GM12878 (cell line): ENCODE data around the gene GPC5. TPM values are rescaled to one million over a fixed set of nuclear protein-coding genes. Genes with fewer than 3 reads are reported as not detected.

Experiments used
- ATAC-seq: fragments of 200-7000 bp; cut with Tn5 transposase; 3 replicates; pipeline ENCODE4 v1.9.1; 2020; ENCODE audit warnings: mild to moderate bottlenecking, moderate library complexity
- BruUV-seq: library from RNA; stranded (reverse); fragments of 400-500 nt; replicated peaks from 2 replicates; lab custom pipeline; 2021; lab: Mats Ljungman, UMichigan
- CTCF ChIA-PET: fragments of 300-600 bp; sonication (Branson Sonifier 250); formaldehyde crosslinking; extraction: SDS; loops from one replicate; lab custom pipeline; 2021; ENCODE audit warnings: inconsistent platforms; lab: Yijun Ruan, JAX
- POLR2A ChIA-PET: fragments of 350-600 bp; formaldehyde crosslinking; extraction: SDS; loops from one replicate; lab custom pipeline; 2021; ENCODE audit warnings: inconsistent platforms; lab: Charles Lee
- RAD21 ChIA-PET: fragments of 300-600 bp; sonication (Branson Sonifier 250); formaldehyde crosslinking; loops from one replicate; lab custom pipeline; 2023; ENCODE audit warnings: antibody characterized with exemption; ENCODE audit not compliant: unreplicated experiment; lab: Charles Lee
- SMC1A ChIA-PET: fragments of 300-600 bp; sonication (Branson Sonifier 250); formaldehyde crosslinking; loops from one replicate; lab custom pipeline; 2023; ENCODE audit not compliant: unreplicated experiment, uncharacterized antibody; lab: Charles Lee
- DNase-seq: peaks from one replicate; pipeline ENCODE4 v3.0.0-alpha.2; 2011; ENCODE audit warnings: low read depth, low spot score
- FAIRE-seq: peaks from 3 replicates; lab custom pipeline; 2011; peaks lifted over from hg19 to GRCh38; lab: Jason Lieb, UNC
- H2AFZ ChIP-seq: 2 replicates; pipeline ENCODE4 v1.6.0; 2011; ENCODE audit warnings: low read depth, low read length, control low read depth; ENCODE audit not compliant: control insufficient read depth
- H3K27ac ChIP-seq: 2 replicates; pipeline ENCODE4 v1.5.1; 2011; ENCODE audit warnings: control low read depth; ENCODE audit not compliant: control insufficient read depth, insufficient read depth
- H3K27me3 ChIP-seq, 2 experiments: replicated peaks in 1 of 2; 2 replicates each; pipeline versions ENCODE4 v1.6.0 to v1.6.1; 2011; ENCODE audit warnings: low read length in 1 of 2; ENCODE audit not compliant: control insufficient read depth in 2 of 2, insufficient read depth in 2 of 2
- H3K36me3 ChIP-seq, 2 experiments: 2 replicates each; pipeline ENCODE4 v1.5.1; 2011; ENCODE audit warnings: low read length in 1 of 2; ENCODE audit not compliant: control insufficient read depth in 2 of 2, insufficient read depth in 2 of 2
- H3K4me1 ChIP-seq: 2 replicates; pipeline ENCODE4 v1.6.1; 2011; ENCODE audit warnings: mild to moderate bottlenecking, low read length, moderate library complexity, mixed read lengths; ENCODE audit not compliant: control insufficient read depth, insufficient read depth
- H3K4me2 ChIP-seq: 2 replicates; pipeline ENCODE4 v1.6.0; 2011; ENCODE audit warnings: control low read depth; ENCODE audit not compliant: control insufficient read depth, insufficient read depth
- H3K4me3 ChIP-seq: fragments of 200-600 bp; sonication (generic); 2 replicates; pipeline ENCODE4 v1.5.1; 2016
- H3K79me2 ChIP-seq: 2 replicates; pipeline ENCODE4 v1.6.0; 2011; ENCODE audit warnings: low read length; ENCODE audit not compliant: control insufficient read depth, insufficient read depth
- H3K9ac ChIP-seq: 2 replicates; pipeline ENCODE4 v1.8.0; 2011; ENCODE audit warnings: low read length, control low read depth, mixed read lengths; ENCODE audit not compliant: control insufficient read depth, insufficient read depth
- H3K9me3 ChIP-seq: replicated peaks from 3 replicates; pipeline ENCODE4 v1.5.1; 2011; ENCODE audit warnings: mild to moderate bottlenecking, low read length; ENCODE audit not compliant: control insufficient read depth, insufficient read depth
- H4K20me1 ChIP-seq: 2 replicates; pipeline ENCODE4 v1.6.0; 2011; ENCODE audit not compliant: control insufficient read depth, insufficient read depth
- ASH2L ChIP-seq: fragments of 300-600, 200-600 bp; sonication (generic); IDR thresholded peaks from 2 replicates; pipeline ENCODE4 v1.6.1; 2017; ENCODE audit warnings: low read depth, mild to moderate bottlenecking, borderline replicate concordance
- EP300 ChIP-seq, 2 experiments: fragments of 150-350 bp in 1 of 2; IDR thresholded peaks; 2 replicates each; pipeline ENCODE4 v1.6.1; 2011 to 2012; ENCODE audit warnings: low read depth in 2 of 2, low read length in 2 of 2, borderline replicate concordance in 1 of 2, improper control_type of control experiment in 1 of 2, inconsistent platforms in 1 of 2; ENCODE audit not compliant: control insufficient read depth in 1 of 2
- GABPA ChIP-seq: IDR thresholded peaks from 2 replicates; pipeline ENCODE4 v1.6.1; 2014; ENCODE audit warnings: antibody characterized with exemption, low read depth, mild to moderate bottlenecking, inconsistent platforms
- GATAD2B ChIP-seq: fragments of 450-650 bp; conservative IDR thresholded peaks from 2 replicates; pipeline ENCODE4 v1.6.1; 2017; ENCODE audit warnings: low read depth, mild to moderate bottlenecking, moderate library complexity
- LARP7 ChIP-seq: fragments of 450-650 bp; IDR thresholded peaks from 2 replicates; pipeline ENCODE4 v1.6.1; 2017; ENCODE audit warnings: mild to moderate bottlenecking
- MXI1 ChIP-seq: fragments of 150-350 bp; IDR thresholded peaks from 2 replicates; pipeline ENCODE4 v1.6.1; 2011; ENCODE audit warnings: low read depth, mild to moderate bottlenecking, inconsistent platforms, low read length, improper control_type of control experiment
- RCOR1 ChIP-seq: conservative IDR thresholded peaks from 2 replicates; pipeline ENCODE4 v1.6.1; 2012; ENCODE audit warnings: low read depth, low read length, improper control_type of control experiment
- RELA ChIP-seq: fragments of 450-650 bp; IDR thresholded peaks from 2 replicates; pipeline ENCODE4 v1.8.0; 2014; ENCODE audit warnings: borderline replicate concordance; ENCODE audit not compliant: partially characterized antibody
- in situ Hi-C: fragments of 300-500 bp; cut with MboI; formaldehyde crosslinking; loops from 9 replicates; pipeline ENCODE4 v1.14.3; 2018; ENCODE audit warnings: mixed read lengths
- intact Hi-C: fragments of 100-400 bp; cut with micrococcal nuclease; formaldehyde crosslinking; loops from one replicate; pipeline ENCODE4 v1.14.2; 2022; ENCODE audit not compliant: unreplicated experiment
- polyA plus RNA-seq, 11 experiments: library from polyadenylated mRNA; depleted of rRNA in 4 of 11; unstranded in 6 of 11; stranded (reverse) in 5 of 11; fragments of >200 nt; fragmentation: Nextera tagmentation in 4 of 11; fragmentation: Illumina TruSeq in 1 of 11; extraction: Ambion mirVana in 4 of 11; extraction: Trizol in 1 of 11; gene quantifications; 1 replicate in 1 of 11; 2 replicates in 10 of 11; pipeline versions ENCODE4 v1.2.1 to v1.2.3, GENCODE V29; 2011 to 2016; ENCODE audit warnings: inconsistent platforms in 2 of 11, missing spikeins in 2 of 11, low read depth in 1 of 11
- total RNA-seq, 4 experiments: library from RNA; depleted of rRNA in 3 of 4; stranded (reverse); fragments of >200 nt in 3 of 4; fragmentation: Illumina TruSeq in 1 of 4; extraction: Trizol in 1 of 4; gene quantifications; 2 replicates each; pipeline versions ENCODE4 v1.2.1 to v1.2.3, GENCODE V29; 2013 to 2021

Gene GPC5
- total and polyA plus RNA-seq, 10 of the 15 experiments (the other 5 are each of a cell fraction or from before 2014, with no cell fraction given) = 0.05 to 0.87 (median 0.44) TPM; not detected in 1

DNA sequence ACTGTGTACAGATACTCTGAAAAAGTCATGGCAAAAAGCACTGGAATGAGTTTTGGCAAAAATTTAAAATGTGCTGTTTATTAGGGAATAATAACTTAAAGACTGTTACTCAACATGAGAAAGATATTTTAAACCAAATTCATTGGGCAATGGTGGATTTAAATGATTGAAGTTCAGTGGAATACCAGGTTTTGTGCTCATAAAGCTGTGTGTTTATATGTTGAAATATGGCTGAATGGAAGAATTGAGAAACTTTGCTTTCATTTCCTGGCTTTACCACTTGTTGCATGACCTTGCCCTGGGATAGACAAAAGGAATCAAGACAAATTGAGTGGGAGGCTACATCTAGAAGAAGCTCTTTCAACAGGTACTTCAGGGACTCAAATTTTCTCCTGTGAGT lies 246.4 kb downstream of the GPC5 start:
- no peaks in the 10 kb centered on the region for H3K27me3 ChIP-seq
- H3K4me2 ChIP-seq = no peak overlapping the region
- no peak overlapping the region for H2AFZ ChIP-seq
- ChIA-PET POLR2A (no interaction called here), CTCF (interaction anchor here (0.9 to 1.6 kb wide), 5 partner anchors 11 to 264 kb away, joined by 3 to 5 read pairs (median 3); no protein-coding TSS in a partner anchor), RAD21 (no interaction called here), SMC1A (interaction anchor here (1.3 to 1.8 kb wide), 2 partner anchors 23 to 269 kb away, joined by 4 read pairs; no protein-coding TSS in a partner anchor)
- in situ Hi-C loops (no loop called here), intact Hi-C loops (loop anchor here (10.0 kb wide), 1 partner anchor 270 kb away; no protein-coding TSS in a partner anchor)
- TF ChIP-seq GATAD2B (no peak), ASH2L (no peak), RCOR1 (no peak), MXI1 (no peak), EP300 (IDR thresholded peaks at IDR 0.05; ENCODE audit: borderline replicate concordance in 1 of 2, control insufficient read depth in 1 of 2, low read depth in 2 of 2, low read length in 2 of 2) (no peak), GABPA (no peak), RELA (no peak), LARP7 (no peak)
- no peak overlapping the region for H3K27ac ChIP-seq
- H3K9ac ChIP-seq = no peak overlapping the region
- no peaks in the 10 kb centered on the region for H3K79me2 ChIP-seq
- H3K4me3 ChIP-seq = no peak overlapping the region
- no TSS peak for BruUV-seq
- ATAC-seq = no peak
- H4K20me1 ChIP-seq = no peaks in the 10 kb centered on the region
- FAIRE-seq = no peak
- no peaks in the 10 kb centered on the region for H3K36me3 ChIP-seq
- no peaks in the 10 kb centered on the region; the same call in 2 of the 3 replicates for H3K9me3 ChIP-seq
- no peaks in the 10 kb centered on the region for H3K4me1 ChIP-seq
- no peak for DNase-seq
